ENCODE results near the gene PARP6.

PARP6 gene

GRCh38 chr15:72197460-72198355, 74.6 kb downstream of the PARP6 start, which contains the start of gene GRAMD2A:
TSS of gene GRAMD2A (minus strand) at chr15:72197787.
- H3K9me3 ChIP-seq (ENCODE audit: control extremely low read depth in 1 of 5, control insufficient read depth in 4 of 5, insufficient read depth in 2 of 5, low read depth in 1 of 5, low read length in 4 of 5) = no peaks in the 10 kb centered on the region
- 18% methylated on average over 43 of the region's 83 CpGs for WGBS (ENCODE audit: insufficient coverage)

DNA sequence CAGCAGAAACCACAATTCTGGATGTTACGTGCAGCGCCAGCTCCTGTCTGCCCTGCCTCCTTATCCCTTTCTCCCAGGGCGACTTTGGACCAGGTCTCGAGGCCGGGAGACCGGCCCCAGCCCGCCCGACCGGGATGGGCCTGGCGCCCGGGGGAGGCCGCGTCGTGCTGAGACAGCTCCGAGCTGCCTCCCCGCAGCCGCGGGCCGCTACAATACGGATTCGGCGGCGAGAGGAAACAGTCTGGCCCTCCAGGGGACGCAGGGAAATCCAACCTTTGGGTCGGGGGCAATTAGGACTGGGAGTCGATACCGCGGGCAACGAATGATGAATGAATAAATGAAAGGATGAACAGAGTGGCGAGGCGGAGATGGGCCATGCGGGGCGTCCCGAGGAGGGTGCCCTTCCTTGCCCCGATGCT, 75.3 kb downstream of the PARP6 start:
- Histone ChIP-seq H3K4me1 (ENCODE audit: control extremely low read depth in 1 of 4, control insufficient read depth in 4 of 4, insufficient read depth in 4 of 4, low read length in 3 of 4) (peaks cover 5 to 17% (median 7%) of the 10 kb centered on the region in 4 experiments), H3K27me3 (replicated peaks in 2 of 5; ENCODE audit: control insufficient read depth in 4 of 5, insufficient read depth in 5 of 5, low read length in 4 of 5) (peaks cover 0 to 26% (median 11%) of the 10 kb centered on the region in 5 experiments), H3K36me3 (ENCODE audit: control insufficient read depth in 4 of 4, insufficient read depth in 4 of 4, low read length in 3 of 4) (peaks cover 5 to 41% (median 22%) of the 10 kb centered on the region in 4 experiments), H3K9me3 (ENCODE audit: control extremely low read depth in 1 of 5, control insufficient read depth in 4 of 5, insufficient read depth in 2 of 5, low read depth in 1 of 5, low read length in 4 of 5) (no peaks in the 10 kb centered on the region), H3K4me3 (ENCODE audit: control insufficient read depth in 1 of 7, extremely low read depth in 1 of 7, insufficient read depth in 4 of 7, low read depth in 2 of 7, low read length in 6 of 7) (peak overlapping the region in 4 of 7 experiments; percentile 23 to 62 (median 56)), H3K27ac (ENCODE audit: insufficient read depth in 1 of 2, low read depth in 1 of 2, low read length in 2 of 2, poor library complexity in 1 of 2, severe bottlenecking in 2 of 2) (no peak overlapping the region)
- ChIA-PET POLR2A (interaction anchor here (0.6 kb wide), 1 partner anchor 75 kb away, joined by 3 read pairs; the partner anchor contains the start of gene PARP6), CTCF (interaction anchor here (1.4 to 8.7 kb wide), 2 partner anchors 40 to 91 kb away, joined by 3 to 82 read pairs; no protein-coding TSS in a partner anchor)
- DNase-seq = no peak
- 28% methylated on average over 27 of the region's 35 CpGs for WGBS (ENCODE audit: insufficient coverage)

More at GRCh38 chr15:72197460-72198355, 74.6 kb downstream of the PARP6 start, which contains the start of gene GRAMD2A:
- peaks cover 11 to 48% (median 28%) of the 10 kb centered on the region in 4 experiments for H3K36me3 ChIP-seq (ENCODE audit: control insufficient read depth in 4 of 4, insufficient read depth in 4 of 4, low read length in 3 of 4)
- peaks cover 0 to 26% (median 11%) of the 10 kb centered on the region in 5 experiments for H3K27me3 ChIP-seq (replicated peaks in 2 of 5; ENCODE audit: control insufficient read depth in 4 of 5, insufficient read depth in 5 of 5, low read length in 4 of 5)
- no peak within 1 kb of the TSS for H3K27ac ChIP-seq (ENCODE audit: insufficient read depth in 1 of 2, low read depth in 1 of 2, low read length in 2 of 2, poor library complexity in 1 of 2, severe bottlenecking in 2 of 2)
- H3K4me1 ChIP-seq (ENCODE audit: control extremely low read depth in 1 of 4, control insufficient read depth in 4 of 4, insufficient read depth in 4 of 4, low read length in 3 of 4) = peaks cover 5 to 17% (median 7%) of the 10 kb centered on the region in 4 experiments
- peak within 1 kb of the TSS in 4 of 7 experiments; percentile 23 to 62 (median 56) for H3K4me3 ChIP-seq (ENCODE audit: control insufficient read depth in 1 of 7, extremely low read depth in 1 of 7, insufficient read depth in 4 of 7, low read depth in 2 of 7, low read length in 6 of 7)
- POLR2A ChIA-PET = no interaction called here
- CTCF ChIA-PET = interaction anchor here (1.0 to 8.7 kb wide), 8 partner anchors 13 to 90 kb away, joined by 3 to 82 read pairs (median 4); no protein-coding TSS in a partner anchor
- DNase-seq = peak in 2 of 3 donors; percentile 11 to 19

DNA sequence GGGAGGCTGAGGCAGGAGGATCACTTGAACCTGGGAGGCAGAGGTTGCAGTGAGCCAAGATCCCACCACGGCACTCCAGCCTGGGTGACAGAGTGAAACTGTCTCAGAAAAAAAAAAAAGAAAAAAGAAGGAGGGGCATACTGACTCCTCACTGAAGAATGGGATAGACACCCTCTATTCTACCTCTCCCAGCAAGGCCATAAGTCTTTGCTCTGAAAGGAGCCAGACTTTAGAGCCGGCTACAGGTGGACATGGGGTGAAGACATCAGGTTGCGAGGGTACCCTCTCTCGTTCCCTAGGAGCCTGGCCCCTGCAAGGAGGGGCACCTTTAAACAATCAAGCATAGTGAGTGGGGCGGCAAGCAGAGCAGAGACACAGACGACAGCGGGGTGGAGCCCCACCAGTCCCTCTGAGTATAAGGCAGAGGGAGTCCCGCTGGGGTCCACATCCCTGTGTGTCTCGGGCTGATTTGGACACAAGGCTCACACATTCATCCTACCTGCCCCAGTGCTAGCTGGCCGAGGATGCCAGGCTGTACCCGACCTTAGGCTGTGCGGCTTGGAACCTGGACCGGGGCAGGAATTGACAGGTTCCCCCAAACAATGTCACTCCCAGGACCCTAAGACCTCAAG, 75.8 kb downstream of the PARP6 start:
- Histone ChIP-seq H3K27me3 (replicated peaks in 2 of 5; ENCODE audit: control insufficient read depth in 4 of 5, insufficient read depth in 5 of 5, low read length in 4 of 5) (peaks cover 0 to 26% (median 11%) of the 10 kb centered on the region in 5 experiments), H3K9me3 (ENCODE audit: control extremely low read depth in 1 of 5, control insufficient read depth in 4 of 5, insufficient read depth in 2 of 5, low read depth in 1 of 5, low read length in 4 of 5) (no peaks in the 10 kb centered on the region), H3K4me3 (ENCODE audit: control insufficient read depth in 1 of 7, extremely low read depth in 1 of 7, insufficient read depth in 4 of 7, low read depth in 2 of 7, low read length in 6 of 7) (no peak overlapping the region), H3K4me1 (ENCODE audit: control extremely low read depth in 1 of 4, control insufficient read depth in 4 of 4, insufficient read depth in 4 of 4, low read length in 3 of 4) (peaks cover 5 to 17% (median 7%) of the 10 kb centered on the region in 4 experiments), H3K27ac (ENCODE audit: insufficient read depth in 1 of 2, low read depth in 1 of 2, low read length in 2 of 2, poor library complexity in 1 of 2, severe bottlenecking in 2 of 2) (no peak overlapping the region), H3K36me3 (ENCODE audit: control insufficient read depth in 4 of 4, insufficient read depth in 4 of 4, low read length in 3 of 4) (peaks cover 4 to 36% (median 18%) of the 10 kb centered on the region in 4 experiments)
- POLR2A ChIA-PET = interaction anchor here (0.6 to 0.7 kb wide), 2 partner anchors 76 to 139 kb away, joined by 3 read pairs; partner anchors contain the start of gene PARP6
- WGBS (ENCODE audit: insufficient coverage) = 95% methylated on average over 11 of the region's 13 CpGs
- CTCF ChIA-PET = interaction anchor here (1.1 to 8.7 kb wide), 4 partner anchors 40 to 91 kb away, joined by 3 to 82 read pairs (median 3); no protein-coding TSS in a partner anchor
- no peak for DNase-seq

DNA sequence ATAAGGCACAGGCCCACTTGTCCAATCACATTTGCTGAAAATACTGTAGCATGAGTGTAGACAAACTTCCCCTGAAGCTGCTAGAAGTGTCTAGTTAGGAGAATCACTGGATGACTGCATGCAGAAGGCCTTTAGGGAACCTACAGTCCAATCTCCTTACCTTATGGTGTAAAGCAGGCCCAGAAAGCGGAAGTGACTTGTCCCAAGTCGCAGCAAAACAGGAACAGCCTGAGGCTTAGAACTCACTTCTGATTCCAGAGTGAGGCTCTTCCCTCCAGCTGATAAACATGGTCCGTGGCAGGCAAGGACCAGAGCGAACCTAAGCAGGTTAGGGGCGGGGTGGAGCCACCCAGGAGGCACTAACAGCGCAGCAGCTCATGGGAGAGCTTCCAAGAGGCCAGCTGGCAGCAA, 77.2 kb downstream of the PARP6 start:
- peaks cover 0 to 22% (median 9%) of the 10 kb centered on the region in 4 experiments for H3K36me3 ChIP-seq (ENCODE audit: control insufficient read depth in 4 of 4, insufficient read depth in 4 of 4, low read length in 3 of 4)
- H3K4me1 ChIP-seq (ENCODE audit: control extremely low read depth in 1 of 4, control insufficient read depth in 4 of 4, insufficient read depth in 4 of 4, low read length in 3 of 4) = peaks cover 5 to 17% (median 7%) of the 10 kb centered on the region in 4 experiments
- H3K9me3 ChIP-seq (ENCODE audit: control extremely low read depth in 1 of 5, control insufficient read depth in 4 of 5, insufficient read depth in 2 of 5, low read depth in 1 of 5, low read length in 4 of 5) = no peaks in the 10 kb centered on the region
- H3K27me3 ChIP-seq (replicated peaks in 2 of 5; ENCODE audit: control insufficient read depth in 4 of 5, insufficient read depth in 5 of 5, low read length in 4 of 5) = peaks cover 0 to 26% (median 11%) of the 10 kb centered on the region in 5 experiments
- CTCF ChIA-PET = interaction anchor here (1.3 to 8.7 kb wide), 5 partner anchors 9 to 93 kb away, joined by 3 to 82 read pairs (median 4); no protein-coding TSS in a partner anchor
- 31% methylated on average over 6 of the region's 6 CpGs for WGBS (ENCODE audit: insufficient coverage)
- DNase-seq = peak; percentile 61 to 88 (median 86)
- POLR2A ChIA-PET = no interaction called here
- no peak overlapping the region for H3K27ac ChIP-seq (ENCODE audit: insufficient read depth in 1 of 2, low read depth in 1 of 2, low read length in 2 of 2, poor library complexity in 1 of 2, severe bottlenecking in 2 of 2)
- H3K4me3 ChIP-seq (ENCODE audit: control insufficient read depth in 1 of 7, extremely low read depth in 1 of 7, insufficient read depth in 4 of 7, low read depth in 2 of 7, low read length in 6 of 7) = no peak overlapping the region

DNA sequence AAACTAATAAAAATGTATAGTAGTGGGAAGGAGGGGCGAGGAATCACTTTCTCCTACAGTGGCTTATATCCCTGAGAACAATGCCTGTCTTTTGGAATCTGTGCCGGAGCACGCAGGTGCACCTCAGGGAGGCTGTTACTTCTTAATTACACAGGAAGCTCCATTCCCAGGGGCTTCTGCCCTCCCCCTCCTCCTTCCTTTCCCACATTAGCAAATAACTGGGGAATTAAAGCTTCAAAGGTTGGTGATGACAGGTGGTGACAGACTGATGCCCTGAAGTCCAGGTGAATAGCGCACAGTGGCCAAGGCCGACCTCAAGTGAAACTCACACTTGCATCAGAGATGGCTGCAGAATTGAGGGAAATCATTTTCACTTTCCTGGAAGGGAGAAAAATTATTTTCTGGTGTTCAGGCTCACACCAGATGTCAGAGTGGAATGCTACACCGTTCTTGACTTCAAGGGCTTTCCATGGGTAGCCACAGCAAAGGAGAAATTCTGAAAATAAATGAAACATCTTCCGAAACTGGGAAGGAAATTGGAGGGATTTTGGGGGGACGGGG, 78.4 kb downstream of the PARP6 start:
- peaks cover 0 to 10% (median 3%) of the 10 kb centered on the region in 4 experiments for H3K36me3 ChIP-seq (ENCODE audit: control insufficient read depth in 4 of 4, insufficient read depth in 4 of 4, low read length in 3 of 4)
- WGBS (ENCODE audit: insufficient coverage) = 100% methylated on average over 5 of the region's 8 CpGs
- ChIA-PET POLR2A (no interaction called here), CTCF (interaction anchor here (1.3 to 8.7 kb wide), 4 partner anchors 8 to 94 kb away, joined by 3 to 82 read pairs (median 4); no protein-coding TSS in a partner anchor)
- DNase-seq = no peak
- peaks cover 0 to 25% (median 11%) of the 10 kb centered on the region in 5 experiments for H3K27me3 ChIP-seq (replicated peaks in 2 of 5; ENCODE audit: control insufficient read depth in 4 of 5, insufficient read depth in 5 of 5, low read length in 4 of 5)
- no peak overlapping the region for H3K4me3 ChIP-seq (ENCODE audit: control insufficient read depth in 1 of 7, extremely low read depth in 1 of 7, insufficient read depth in 4 of 7, low read depth in 2 of 7, low read length in 6 of 7)
- no peak overlapping the region for H3K27ac ChIP-seq (ENCODE audit: insufficient read depth in 1 of 2, low read depth in 1 of 2, low read length in 2 of 2, poor library complexity in 1 of 2, severe bottlenecking in 2 of 2)
- H3K4me1 ChIP-seq (ENCODE audit: control extremely low read depth in 1 of 4, control insufficient read depth in 4 of 4, insufficient read depth in 4 of 4, low read length in 3 of 4) = peaks cover 5 to 17% (median 7%) of the 10 kb centered on the region in 4 experiments
- H3K9me3 ChIP-seq (ENCODE audit: control extremely low read depth in 1 of 5, control insufficient read depth in 4 of 5, insufficient read depth in 2 of 5, low read depth in 1 of 5, low read length in 4 of 5) = peaks cover 0 to 1% (median 0%) of the 10 kb centered on the region in 5 experiments

GRCh38 chr15:72192416-72192815, 79.9 kb downstream of the PARP6 start:
- Histone ChIP-seq H3K4me3 (ENCODE audit: control insufficient read depth in 1 of 7, extremely low read depth in 1 of 7, insufficient read depth in 4 of 7, low read depth in 2 of 7, low read length in 6 of 7) (no peak overlapping the region), H3K36me3 (ENCODE audit: control insufficient read depth in 4 of 4, insufficient read depth in 4 of 4, low read length in 3 of 4) (no peaks in the 10 kb centered on the region), H3K27ac (ENCODE audit: insufficient read depth in 1 of 2, low read depth in 1 of 2, low read length in 2 of 2, poor library complexity in 1 of 2, severe bottlenecking in 2 of 2) (no peak overlapping the region), H3K9me3 (ENCODE audit: control extremely low read depth in 1 of 5, control insufficient read depth in 4 of 5, insufficient read depth in 2 of 5, low read depth in 1 of 5, low read length in 4 of 5) (peaks cover 0 to 1% (median 0%) of the 10 kb centered on the region in 5 experiments), H3K27me3 (replicated peaks in 2 of 5; ENCODE audit: control insufficient read depth in 4 of 5, insufficient read depth in 5 of 5, low read length in 4 of 5) (peaks cover 0 to 12% (median 8%) of the 10 kb centered on the region in 5 experiments), H3K4me1 (ENCODE audit: control extremely low read depth in 1 of 4, control insufficient read depth in 4 of 4, insufficient read depth in 4 of 4, low read length in 3 of 4) (peaks cover 5 to 14% (median 7%) of the 10 kb centered on the region in 4 experiments)
- POLR2A ChIA-PET = no interaction called here
- CTCF ChIA-PET = no interaction called here
- no peak for DNase-seq
- WGBS (ENCODE audit: insufficient coverage) = no CpG with 5 or more reads among the region's 3 CpGs

Data from common myeloid progenitor, CD34-positive (primary cell).